A549 (cell line): ENCODE results near the gene CFAP97.

ENCODE experiments used
- CEBPB ChIP-seq, 2 experiments: fragments of >200 bp in 1 of 2; sonication (Bioruptor Twin) in 1 of 2; formaldehyde crosslinking in 1 of 2; IDR thresholded peaks; 2 replicates each; pipeline ENCODE4 v1.6.1; 2012 to 2016
- ESRRA ChIP-seq: fragments of 150-350 bp; IDR thresholded peaks from 2 replicates; pipeline ENCODE4 v1.6.1; 2014; ENCODE audit warnings: mild to moderate bottlenecking, low read length, borderline replicate concordance
- JUN ChIP-seq, 2 experiments: fragments of >200 bp; sonication (Bioruptor Twin); formaldehyde crosslinking; IDR thresholded peaks; 2 replicates in 1 of 2; 3 replicates in 1 of 2; pipeline ENCODE4 v1.6.1; 2016 to 2017
- MYC ChIP-seq: IDR thresholded peaks from 2 replicates; pipeline ENCODE4 v1.6.1; 2012; ENCODE audit warnings: mild to moderate bottlenecking, inconsistent platforms, low read length, improper control_type of control experiment, borderline replicate concordance
- POLR2A ChIP-seq: IDR thresholded peaks from 2 replicates; pipeline ENCODE4 v1.6.1; 2012; ENCODE audit warnings: mild to moderate bottlenecking, low read length
- RAD21 ChIP-seq, 2 experiments: fragments of >200 bp in 1 of 2; sonication (Bioruptor Twin) in 1 of 2; formaldehyde crosslinking in 1 of 2; IDR thresholded peaks in 1 of 2; conservative IDR thresholded peaks in 1 of 2; 2 replicates in 1 of 2; 3 replicates in 1 of 2; pipeline ENCODE4 v1.6.1; 2012 to 2018; ENCODE audit warnings: inconsistent platforms in 1 of 2
- RFX5 ChIP-seq: fragments of 450-650 bp; IDR thresholded peaks from 2 replicates; pipeline ENCODE4 v1.7.1; 2014; ENCODE audit warnings: antibody characterized with exemption, mild to moderate bottlenecking, moderate library complexity
- TF ChIP-seq, protein P1 (sequence below): IDR thresholded peaks from 2 replicates; pipeline ENCODE4 v1.6.1; 2012
- TF ChIP-seq, protein P2 (sequence below): fragments of 450-650 bp; IDR thresholded peaks from 2 replicates; pipeline ENCODE4 v1.6.1; 2014; ENCODE audit warnings: antibody characterized with exemption
- TF ChIP-seq, protein P3 (sequence below): fragments of >200 bp; sonication (Bioruptor Twin); formaldehyde crosslinking; IDR thresholded peaks from 3 replicates; pipeline ENCODE4 v1.5.1; 2016
- TF ChIP-seq, protein P4 (sequence below): IDR thresholded peaks from 2 replicates; pipeline ENCODE4 v1.6.1; 2012; ENCODE audit warnings: low read depth, borderline replicate concordance

DNA sequence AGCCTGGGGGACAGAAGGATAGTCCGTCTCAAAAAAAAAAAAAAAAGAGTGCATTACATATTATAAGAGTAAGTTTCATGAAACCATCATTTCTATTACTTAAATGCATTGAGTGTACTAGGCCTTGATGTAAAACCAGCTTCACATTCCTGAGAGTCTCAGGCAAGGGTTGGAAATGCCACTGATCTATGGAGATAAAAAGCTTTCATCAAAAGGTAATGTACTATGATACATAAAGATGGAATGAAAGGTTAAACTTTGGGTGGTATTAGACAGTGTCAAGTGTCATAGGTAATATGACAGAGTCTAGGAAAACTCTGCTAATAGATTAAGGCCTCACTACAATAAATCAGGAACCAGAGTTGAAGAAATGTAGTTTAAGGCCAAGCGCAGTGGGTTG is 7.4 kb downstream of the CFAP97 start:
- TF ChIP-seq, protein P1, sequence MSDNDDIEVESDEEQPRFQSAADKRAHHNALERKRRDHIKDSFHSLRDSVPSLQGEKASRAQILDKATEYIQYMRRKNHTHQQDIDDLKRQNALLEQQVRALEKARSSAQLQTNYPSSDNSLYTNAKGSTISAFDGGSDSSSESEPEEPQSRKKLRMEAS, result no peak
- TF ChIP-seq POLR2A, result no peak
- TF ChIP-seq, protein P2, sequence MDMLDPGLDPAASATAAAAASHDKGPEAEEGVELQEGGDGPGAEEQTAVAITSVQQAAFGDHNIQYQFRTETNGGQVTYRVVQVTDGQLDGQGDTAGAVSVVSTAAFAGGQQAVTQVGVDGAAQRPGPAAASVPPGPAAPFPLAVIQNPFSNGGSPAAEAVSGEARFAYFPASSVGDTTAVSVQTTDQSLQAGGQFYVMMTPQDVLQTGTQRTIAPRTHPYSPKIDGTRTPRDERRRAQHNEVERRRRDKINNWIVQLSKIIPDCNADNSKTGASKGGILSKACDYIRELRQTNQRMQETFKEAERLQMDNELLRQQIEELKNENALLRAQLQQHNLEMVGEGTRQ, result no peak
- no peak for TF ChIP-seq RFX5
- TF ChIP-seq RAD21 (conservative IDR thresholded peaks at IDR 0.05 in 1 of 2, IDR thresholded peaks at IDR 0.05 in 1 of 2), result no peak
- TF ChIP-seq ESRRA, result no peak
- TF ChIP-seq, protein P3, sequence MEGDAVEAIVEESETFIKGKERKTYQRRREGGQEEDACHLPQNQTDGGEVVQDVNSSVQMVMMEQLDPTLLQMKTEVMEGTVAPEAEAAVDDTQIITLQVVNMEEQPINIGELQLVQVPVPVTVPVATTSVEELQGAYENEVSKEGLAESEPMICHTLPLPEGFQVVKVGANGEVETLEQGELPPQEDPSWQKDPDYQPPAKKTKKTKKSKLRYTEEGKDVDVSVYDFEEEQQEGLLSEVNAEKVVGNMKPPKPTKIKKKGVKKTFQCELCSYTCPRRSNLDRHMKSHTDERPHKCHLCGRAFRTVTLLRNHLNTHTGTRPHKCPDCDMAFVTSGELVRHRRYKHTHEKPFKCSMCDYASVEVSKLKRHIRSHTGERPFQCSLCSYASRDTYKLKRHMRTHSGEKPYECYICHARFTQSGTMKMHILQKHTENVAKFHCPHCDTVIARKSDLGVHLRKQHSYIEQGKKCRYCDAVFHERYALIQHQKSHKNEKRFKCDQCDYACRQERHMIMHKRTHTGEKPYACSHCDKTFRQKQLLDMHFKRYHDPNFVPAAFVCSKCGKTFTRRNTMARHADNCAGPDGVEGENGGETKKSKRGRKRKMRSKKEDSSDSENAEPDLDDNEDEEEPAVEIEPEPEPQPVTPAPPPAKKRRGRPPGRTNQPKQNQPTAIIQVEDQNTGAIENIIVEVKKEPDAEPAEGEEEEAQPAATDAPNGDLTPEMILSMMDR, result no peak
- TF ChIP-seq MYC, result no peak
- TF ChIP-seq JUN (IDR thresholded peaks at IDR 0.05), result no peak
- TF ChIP-seq, protein P4, sequence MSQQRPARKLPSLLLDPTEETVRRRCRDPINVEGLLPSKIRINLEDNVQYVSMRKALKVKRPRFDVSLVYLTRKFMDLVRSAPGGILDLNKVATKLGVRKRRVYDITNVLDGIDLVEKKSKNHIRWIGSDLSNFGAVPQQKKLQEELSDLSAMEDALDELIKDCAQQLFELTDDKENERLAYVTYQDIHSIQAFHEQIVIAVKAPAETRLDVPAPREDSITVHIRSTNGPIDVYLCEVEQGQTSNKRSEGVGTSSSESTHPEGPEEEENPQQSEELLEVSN, result no peak
- no peak for TF ChIP-seq CEBPB (IDR thresholded peaks at IDR 0.05)
